GM12801 (cell line): ENCODE data around the gene ZNF613.

ENCODE experiments used
- TF ChIP-seq, protein P1 (sequence below): IDR thresholded peaks from one replicate; pipeline ENCODE4 v1.5.1; 2011; ENCODE audit warnings: control low read depth; ENCODE audit not compliant: insufficient read length; ENCODE audit errors: extremely low read depth

The ZNF613 gene

DNA sequence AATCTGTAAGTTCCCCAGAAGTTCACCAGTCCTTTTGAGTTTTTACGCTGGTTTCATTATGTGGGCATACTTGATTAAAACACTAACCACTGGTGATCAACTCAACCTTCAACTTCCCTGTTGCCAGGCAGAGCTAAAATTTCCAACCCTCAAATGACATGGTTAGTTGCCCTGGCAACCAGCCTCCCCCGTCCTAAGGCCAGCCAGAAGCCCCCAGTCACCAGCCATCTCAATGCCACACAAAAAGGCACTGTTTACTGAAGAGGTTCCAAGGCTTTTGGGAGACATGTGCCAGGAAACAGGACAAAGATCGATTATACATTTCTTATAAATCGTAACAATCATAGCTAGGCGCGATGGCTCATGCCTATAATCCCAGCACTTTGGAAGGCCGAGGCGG lies 24.1 kb upstream of the ZNF613 start:
- TF ChIP-seq, protein P1, sequence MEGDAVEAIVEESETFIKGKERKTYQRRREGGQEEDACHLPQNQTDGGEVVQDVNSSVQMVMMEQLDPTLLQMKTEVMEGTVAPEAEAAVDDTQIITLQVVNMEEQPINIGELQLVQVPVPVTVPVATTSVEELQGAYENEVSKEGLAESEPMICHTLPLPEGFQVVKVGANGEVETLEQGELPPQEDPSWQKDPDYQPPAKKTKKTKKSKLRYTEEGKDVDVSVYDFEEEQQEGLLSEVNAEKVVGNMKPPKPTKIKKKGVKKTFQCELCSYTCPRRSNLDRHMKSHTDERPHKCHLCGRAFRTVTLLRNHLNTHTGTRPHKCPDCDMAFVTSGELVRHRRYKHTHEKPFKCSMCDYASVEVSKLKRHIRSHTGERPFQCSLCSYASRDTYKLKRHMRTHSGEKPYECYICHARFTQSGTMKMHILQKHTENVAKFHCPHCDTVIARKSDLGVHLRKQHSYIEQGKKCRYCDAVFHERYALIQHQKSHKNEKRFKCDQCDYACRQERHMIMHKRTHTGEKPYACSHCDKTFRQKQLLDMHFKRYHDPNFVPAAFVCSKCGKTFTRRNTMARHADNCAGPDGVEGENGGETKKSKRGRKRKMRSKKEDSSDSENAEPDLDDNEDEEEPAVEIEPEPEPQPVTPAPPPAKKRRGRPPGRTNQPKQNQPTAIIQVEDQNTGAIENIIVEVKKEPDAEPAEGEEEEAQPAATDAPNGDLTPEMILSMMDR = no peak

GRCh38 chr19:51904331-51905165 lies 22.7 kb upstream of the ZNF613 start, which contains the start of gene ZNF649:
Gene ZNF649 (minus strand): TSS chr19:51905017. CDS start chr19:51900107, 4,910 bp downstream.
- TF ChIP-seq, protein P1 = no peak

- TF ChIP-seq, protein P1 = no peak
Observed at GRCh38 chr19:51905206-51905605, 22.1 kb upstream of the ZNF613 start.

DNA sequence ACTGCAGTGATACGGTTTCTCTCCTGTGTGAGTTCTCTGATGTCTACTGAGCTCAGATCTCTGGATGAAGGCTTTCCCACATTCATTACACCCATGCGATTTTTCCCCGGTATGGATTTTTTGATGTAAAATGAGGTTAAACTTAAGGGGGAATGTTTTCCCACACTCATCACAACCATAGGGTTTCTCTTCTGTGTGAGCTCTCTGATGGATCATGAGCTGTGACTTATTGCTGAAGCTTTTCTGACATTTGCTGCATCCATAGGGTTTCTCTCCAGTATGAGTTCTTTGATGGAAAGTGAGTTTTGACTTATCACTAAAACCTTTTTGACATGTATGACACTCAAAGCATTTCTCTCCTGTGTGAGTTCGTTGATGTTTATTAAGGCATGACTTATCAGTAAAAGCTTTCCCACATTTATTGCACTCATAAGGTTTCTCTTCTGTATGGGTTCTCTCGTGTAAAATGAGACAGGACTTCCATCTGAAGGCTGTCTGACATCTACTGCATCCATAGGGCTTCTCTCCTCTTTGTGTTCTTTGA lies 11.9 kb upstream of the ZNF613 start:
- TF ChIP-seq, protein P1 = no peak

GRCh38 chr19:51916167-51916566 lies 11.1 kb upstream of the ZNF613 start:
- TF ChIP-seq, protein P1 = no peak

DNA sequence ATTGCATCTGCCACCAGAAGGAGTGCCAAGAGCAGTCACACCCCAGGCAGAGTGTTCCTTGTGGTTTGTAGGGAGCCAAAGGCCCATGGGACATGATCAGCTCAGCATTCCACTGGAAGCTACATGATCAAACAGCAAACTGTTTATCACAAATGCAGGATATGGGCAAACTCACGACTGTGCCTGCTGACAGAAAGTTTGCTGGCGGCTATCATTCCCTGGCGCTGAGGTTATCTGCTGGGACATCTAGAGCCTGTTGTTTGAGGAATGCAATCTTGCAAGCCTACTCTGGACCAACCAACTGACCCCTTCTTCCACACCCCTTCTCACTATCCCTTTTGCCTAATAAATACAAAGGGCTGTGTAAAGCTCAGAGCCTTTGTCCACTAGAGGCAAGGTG lies 7.7 kb upstream of the ZNF613 start:
- TF ChIP-seq, protein P1 = no peak

GRCh38 chr19:51921949-51922348 lies 5.3 kb upstream of the ZNF613 start:
- TF ChIP-seq, protein P1 = no peak
